Lower lobe of right lung (tissue), 2 donors: ENCODE data around the gene MSH5. TPM values are rescaled to one million over a fixed set of nuclear protein-coding genes. Genes with fewer than 3 reads are reported as not detected.
A peak's percentile ranks its signal among the peaks of the same experiment; 100 is the strongest.

Experiments used
- ATAC-seq, 2 donors: fragments of 200-7000 bp; cut with Tn5 transposase; one replicate each; pipeline ENCODE4 v1.9.1; 2020 to 2022; ENCODE audit warnings: mild to moderate bottlenecking in 2 of 2, moderate library complexity in 2 of 2
- DNase-seq: peaks from one replicate; pipeline ENCODE4 v3.0.0-alpha.2; 2020
- H3K27ac ChIP-seq: fragments of 200-600 bp; one replicate; pipeline ENCODE4 v1.8.0; 2022
- H3K27me3 ChIP-seq: fragments of 200-600 bp; one replicate; pipeline ENCODE4 v1.8.0; 2022; ENCODE audit warnings: low read depth
- H3K36me3 ChIP-seq: fragments of 200-600 bp; one replicate; pipeline ENCODE4 v1.8.0; 2022; ENCODE audit warnings: mild to moderate bottlenecking
- H3K4me1 ChIP-seq: fragments of 200-600 bp; one replicate; pipeline ENCODE4 v1.8.0; 2022
- H3K4me3 ChIP-seq: fragments of 200-600 bp; one replicate; pipeline ENCODE4 v1.8.0; 2022; ENCODE audit warnings: mild to moderate bottlenecking
- H3K9me3 ChIP-seq: fragments of 200-600 bp; one replicate; pipeline ENCODE4 v1.8.0; 2022
- CTCF ChIP-seq: fragments of 200-600 bp; IDR thresholded peaks from one replicate; pipeline ENCODE4 v1.8.0; 2022; ENCODE audit warnings: antibody characterized with exemption, mild to moderate bottlenecking
- intact Hi-C: fragments of 100-400 bp; cut with DNase I; formaldehyde crosslinking; loops from one replicate; pipeline ENCODE4 v1.11.0; 2022
- long read RNA-seq: library from polyadenylated mRNA; unstranded; transcript quantifications from one replicate; pipeline ENCODE4 v2.0.0, GENCODE V29; 2021
- total RNA-seq: library from RNA; stranded (reverse); fragmentation: NEBNext Ultra II Directional; extraction: Animal tissue kit (Norgen Biotek cat#: 25700); gene quantifications from one replicate; pipeline ENCODE4 v1.2.1, GENCODE V29; 2021
- donor health status: DM: no; HTN: yes; CAD: no; lungs with severe emphysema.

The MSH5 gene
- 14.9 TPM for total RNA-seq
- long read RNA-seq, partial matches to known transcripts: 2 of 6 reads
- long read RNA-seq, other reads (novel, unspliced or antisense): 4 of 6 reads

GRCh38 chr6:31739639-31740396, at the start of gene MSH5:
TSS of gene MSH5 (plus strand) at chr6:31740005. CDS start at chr6:31740467, 462 bp downstream.
- Histone ChIP-seq H3K9me3 (no peaks in the 10 kb centered on the region), H3K27me3 (no peaks in the 10 kb centered on the region), H3K36me3 (peaks cover 4% of the 10 kb centered on the region), H3K4me1 (peaks cover 39% of the 10 kb centered on the region), H3K4me3 (peak within 1 kb of the TSS; percentile 90), H3K27ac (peak within 1 kb of the TSS; percentile 93)
- TF ChIP-seq CTCF: no peak
- ATAC-seq: peak; percentile 92 to 96
- peak; percentile 98 for DNase-seq
- intact Hi-C loops: loop anchor here (10.0 kb wide), 1 partner anchor 95 kb away; no protein-coding TSS in a partner anchor

- ATAC-seq: no peak
- H3K36me3 ChIP-seq: peaks cover 100% of the 10 kb centered on the region
- no peaks in the 10 kb centered on the region for H3K27me3 ChIP-seq
- no peaks in the 10 kb centered on the region for H3K9me3 ChIP-seq
- no peak for DNase-seq
- H3K4me3 ChIP-seq: no peak overlapping the region
- intact Hi-C loops: no loop called here
- no peak for TF ChIP-seq CTCF
- peak overlapping the region; percentile 33 for H3K27ac ChIP-seq
- H3K4me1 ChIP-seq: no peaks in the 10 kb centered on the region
Observed at GRCh38 chr6:31690231-31691077, 49.4 kb upstream of the MSH5 start.

- H3K4me1 ChIP-seq: no peaks in the 10 kb centered on the region
- no peak for TF ChIP-seq CTCF
- DNase-seq: no peak
- ATAC-seq: no peak
- no peak overlapping the region for H3K4me3 ChIP-seq
- H3K9me3 ChIP-seq: no peaks in the 10 kb centered on the region
- no peaks in the 10 kb centered on the region for H3K27me3 ChIP-seq
- H3K36me3 ChIP-seq: peaks cover 100% of the 10 kb centered on the region
- intact Hi-C loops: no loop called here
- H3K27ac ChIP-seq: no peak overlapping the region
Observed at GRCh38 chr6:31691078-31691463, 48.7 kb upstream of the MSH5 start.

GRCh38 chr6:31691564-31692108, 48.2 kb upstream of the MSH5 start:
- no peak for TF ChIP-seq CTCF

GRCh38 chr6:31692353-31692752, 47.5 kb upstream of the MSH5 start:
- H3K36me3 ChIP-seq: peaks cover 97% of the 10 kb centered on the region

More at GRCh38 chr6:31691564-31692108, 48.2 kb upstream of the MSH5 start:
- no peaks in the 10 kb centered on the region for H3K9me3 ChIP-seq
- no peak overlapping the region for H3K27ac ChIP-seq
- intact Hi-C loops: no loop called here
- DNase-seq (no peak), ATAC-seq (no peak)
- H3K27me3 ChIP-seq: no peaks in the 10 kb centered on the region
- H3K36me3 ChIP-seq: peaks cover 100% of the 10 kb centered on the region
- H3K4me1 ChIP-seq: no peaks in the 10 kb centered on the region
- H3K4me3 ChIP-seq: no peak overlapping the region

More at GRCh38 chr6:31692353-31692752, 47.5 kb upstream of the MSH5 start:
- DNase-seq (no peak), ATAC-seq (no peak)
- no peak overlapping the region for H3K4me3 ChIP-seq
- H3K4me1 ChIP-seq: no peaks in the 10 kb centered on the region
- intact Hi-C loops: no loop called here
- no peaks in the 10 kb centered on the region for H3K27me3 ChIP-seq
- H3K27ac ChIP-seq: no peak overlapping the region
- H3K9me3 ChIP-seq: no peaks in the 10 kb centered on the region
- no peak for TF ChIP-seq CTCF
